ENCODE results near the gene PBX1.

PBX1 gene

GRCh38 chr1:164678136-164678700 lies 119.2 kb downstream of the PBX1 start:
- no peak overlapping the region for H3K4me3 ChIP-seq
- H3K27ac ChIP-seq, result no peak overlapping the region

GRCh38 chr1:164682570-164682969 lies 123.6 kb downstream of the PBX1 start:
- Histone ChIP-seq H3K4me3 (no peak overlapping the region), H3K27ac (no peak overlapping the region)

DNA sequence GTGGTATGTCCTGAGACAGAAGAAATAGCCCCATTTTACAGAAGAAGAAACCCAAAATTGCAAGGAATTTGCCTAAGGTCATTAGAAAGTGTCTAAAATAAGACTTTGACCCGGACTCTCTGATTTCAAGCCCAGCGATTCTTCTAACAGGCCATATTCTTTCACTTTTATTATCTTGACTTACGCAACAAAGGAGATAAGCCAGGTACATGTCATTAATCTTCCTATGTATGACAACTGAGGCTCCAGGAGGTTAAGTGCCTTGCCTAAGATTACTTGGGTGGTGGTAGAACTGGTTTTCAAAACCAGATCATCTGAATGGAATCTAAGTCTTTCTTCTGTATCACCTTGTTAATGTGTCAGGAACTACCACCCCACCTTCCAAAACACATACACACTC lies 124.3 kb downstream of the PBX1 start:
- Histone ChIP-seq H3K4me3 (no peak overlapping the region), H3K27ac (no peak overlapping the region)

GRCh38 chr1:164685266-164686035 lies 126.5 kb downstream of the PBX1 start:
- Histone ChIP-seq H3K27ac (no peak overlapping the region), H3K4me3 (no peak overlapping the region)

- Histone ChIP-seq H3K27ac (no peak overlapping the region), H3K4me3 (no peak overlapping the region)
Observed at GRCh38 chr1:164687777-164688176, 128.8 kb downstream of the PBX1 start.

GRCh38 chr1:164688791-164689190 lies 129.8 kb downstream of the PBX1 start:
- H3K27ac ChIP-seq, result no peak overlapping the region
- H3K4me3 ChIP-seq, result no peak overlapping the region

DNA sequence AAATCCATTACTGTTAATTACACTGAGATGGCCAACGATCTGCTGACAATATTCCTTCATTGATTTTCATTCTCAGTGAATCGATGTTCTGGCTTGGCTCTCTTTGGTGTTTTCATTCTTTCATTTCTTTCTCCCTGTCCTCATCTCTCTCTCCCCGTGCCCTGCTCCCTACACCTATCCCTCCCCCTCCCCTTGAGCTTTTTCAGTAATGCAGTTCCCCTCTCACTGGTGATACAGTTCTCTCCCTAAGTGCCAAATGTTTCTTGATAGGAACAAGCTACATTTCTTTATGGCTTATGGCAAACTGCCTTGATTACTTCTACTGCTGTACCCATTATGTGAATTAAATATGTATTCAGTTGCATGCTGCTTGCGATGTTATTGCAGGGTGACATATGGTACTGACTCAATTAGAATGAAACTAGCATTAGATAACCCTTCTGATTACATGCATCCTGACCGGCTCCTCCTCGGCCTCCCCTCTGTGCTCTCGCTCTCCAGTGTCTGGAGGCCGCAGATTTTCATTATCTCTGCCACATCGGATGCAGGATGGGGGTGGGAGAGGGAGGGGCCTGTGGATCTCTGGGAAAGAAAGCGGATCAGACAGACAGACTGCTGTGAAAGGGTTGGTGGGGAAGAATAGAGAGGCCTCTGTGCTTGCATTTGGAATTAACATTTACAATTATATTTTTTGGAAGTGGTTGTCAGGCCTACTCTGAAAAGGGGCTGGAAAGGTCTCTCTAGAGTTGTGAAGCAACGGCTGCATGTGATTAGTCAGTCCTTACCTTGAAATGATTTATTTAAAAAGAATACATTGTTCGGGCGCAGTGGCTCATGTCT lies 130.9 kb downstream of the PBX1 start:
- no peak overlapping the region for H3K27ac ChIP-seq

DNA sequence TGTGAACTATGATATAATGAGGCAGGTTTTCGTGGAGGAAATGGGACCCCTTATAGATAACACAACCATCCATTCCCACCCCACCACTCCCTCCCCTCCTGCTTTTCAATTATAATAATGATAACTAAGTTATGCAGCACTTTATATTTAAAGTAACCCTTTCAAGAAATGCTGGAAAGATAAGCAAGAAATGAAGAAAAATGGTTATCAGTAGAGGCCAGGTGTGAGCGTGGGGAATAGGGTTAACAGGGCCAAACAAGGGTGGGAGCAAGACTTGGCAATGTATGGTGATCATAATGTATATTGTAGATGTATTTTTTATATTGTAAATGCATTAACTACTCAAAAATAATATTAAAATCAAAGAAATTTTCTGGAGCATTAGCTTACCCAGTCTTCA lies 133.4 kb downstream of the PBX1 start:
- no peak overlapping the region for H3K4me3 ChIP-seq

More for the DNA sequence above, 130.9 kb downstream of the PBX1 start:
- H3K4me3 ChIP-seq, result no peak overlapping the region

DNA sequence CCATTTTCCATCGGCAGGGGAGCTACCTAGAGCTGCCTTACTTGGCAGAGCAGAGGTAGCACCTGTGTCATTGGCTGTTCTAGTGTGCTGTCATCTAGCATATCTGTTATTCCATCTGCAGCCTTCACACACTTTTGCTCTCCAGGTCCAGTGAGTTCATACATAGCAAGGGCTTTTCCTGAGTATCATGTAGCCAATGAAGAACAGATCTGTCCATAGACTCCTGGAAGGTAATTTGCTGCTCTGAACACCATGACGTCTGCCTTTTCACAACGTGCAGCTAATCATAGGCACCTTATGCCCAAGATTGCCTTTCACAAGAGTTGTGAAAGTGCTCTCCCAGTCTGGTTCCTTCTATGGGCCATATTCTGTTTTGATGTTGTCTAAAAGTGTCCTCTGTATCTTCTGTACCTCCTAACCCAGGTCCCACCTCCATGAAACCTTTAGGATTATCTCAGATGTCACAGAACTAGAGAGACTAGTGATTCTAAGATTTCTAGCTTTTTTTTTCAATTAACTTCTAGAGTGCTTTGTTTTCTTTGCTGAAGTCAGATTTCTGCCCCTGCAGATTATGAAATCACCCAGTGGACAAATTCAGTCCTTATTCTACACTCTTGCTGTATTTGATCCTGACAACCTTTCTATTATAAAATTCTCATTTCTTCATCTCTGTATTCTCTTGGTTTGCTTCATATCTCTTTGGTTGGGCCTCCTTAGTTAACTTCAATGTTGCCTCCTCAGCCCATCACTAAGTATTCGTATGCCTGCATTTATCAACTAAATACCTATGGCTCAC lies 134.8 kb downstream of the PBX1 start:
- H3K27ac ChIP-seq, result no peak overlapping the region
- H3K4me3 ChIP-seq, result no peak overlapping the region

More for the DNA sequence above, 133.4 kb downstream of the PBX1 start:
- no peak overlapping the region for H3K27ac ChIP-seq

GRCh38 chr1:164694505-164694904 lies 135.5 kb downstream of the PBX1 start:
- no peak overlapping the region for H3K27ac ChIP-seq

DNA sequence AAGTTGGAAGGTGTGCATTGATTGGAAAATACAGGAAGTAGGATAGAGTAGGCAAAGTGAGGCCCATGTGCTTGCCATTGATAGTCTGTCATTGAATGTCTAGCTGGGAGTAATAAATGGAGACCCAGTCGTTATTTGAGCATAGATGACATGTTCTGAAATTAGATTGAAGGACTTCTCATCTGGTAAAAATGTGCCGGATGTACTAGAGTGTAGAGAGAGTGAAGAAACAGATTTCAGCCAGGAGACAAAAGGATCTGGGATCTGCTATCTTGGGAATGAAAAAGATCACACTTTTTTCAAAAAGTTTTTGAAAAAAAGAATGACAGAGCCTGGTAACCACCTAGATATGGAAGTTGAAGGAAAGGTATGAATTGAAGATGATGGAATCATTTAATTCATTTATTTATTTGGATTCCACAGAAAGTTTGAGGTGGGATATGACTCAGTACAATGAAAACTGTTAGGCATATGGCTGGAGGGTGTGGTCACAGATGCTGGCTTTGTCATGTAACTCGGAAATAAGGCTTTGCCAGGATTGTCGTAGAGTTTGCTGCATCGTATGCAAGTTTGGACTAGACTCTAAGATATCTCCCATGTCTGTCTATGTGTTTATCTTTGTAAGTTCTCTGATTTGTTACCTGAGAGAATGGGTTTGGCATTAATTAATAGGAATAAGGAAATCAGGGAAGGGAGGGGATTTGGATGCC lies 137.1 kb downstream of the PBX1 start:
- H3K4me3 ChIP-seq, result no peak overlapping the region
- H3K27ac ChIP-seq, result peak overlapping the region in 4 of 21 experiments; percentile 1 to 18 (median 12)

More at GRCh38 chr1:164694505-164694904, 135.5 kb downstream of the PBX1 start:
- no peak overlapping the region for H3K4me3 ChIP-seq

DNA sequence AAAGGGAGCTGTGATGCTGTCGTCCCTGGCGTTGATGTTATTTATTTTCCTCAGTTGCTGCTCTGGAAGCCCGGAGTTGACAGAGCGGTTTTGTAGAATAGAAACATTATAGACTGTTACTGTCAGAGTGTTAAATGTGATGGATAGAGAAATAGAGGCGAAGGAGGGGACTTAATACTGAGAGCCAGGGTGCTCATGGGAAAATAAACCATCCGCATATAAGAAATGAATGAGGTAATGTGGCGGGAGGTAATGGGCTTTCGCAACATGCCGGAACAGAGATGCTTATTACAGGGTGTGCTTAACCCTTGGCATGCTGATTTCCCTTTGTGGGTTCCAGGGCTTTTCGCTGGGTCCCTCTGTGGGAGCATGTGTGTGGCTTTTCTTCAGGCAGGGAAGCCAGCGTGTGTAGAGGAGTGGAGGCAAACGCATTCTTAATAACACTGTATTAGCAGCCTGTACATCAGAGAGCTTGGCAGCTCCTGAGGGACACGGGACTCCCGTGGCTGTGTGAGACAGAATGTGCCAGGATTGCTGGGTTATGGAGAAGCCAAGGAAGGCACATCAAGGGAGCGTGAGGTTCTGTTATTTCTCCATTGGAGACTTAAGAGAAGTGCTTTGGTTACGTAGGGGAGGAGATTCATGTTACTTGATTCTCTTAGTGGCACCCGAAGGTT lies 141.0 kb downstream of the PBX1 start:
- Histone ChIP-seq H3K27ac (peak overlapping the region in 1 of 21 experiments; percentile 59), H3K4me3 (no peak overlapping the region)

- peak overlapping the region in 1 of 21 experiments; percentile 59 for H3K27ac ChIP-seq
Observed at GRCh38 chr1:164700683-164701082, 141.7 kb downstream of the PBX1 start.

DNA sequence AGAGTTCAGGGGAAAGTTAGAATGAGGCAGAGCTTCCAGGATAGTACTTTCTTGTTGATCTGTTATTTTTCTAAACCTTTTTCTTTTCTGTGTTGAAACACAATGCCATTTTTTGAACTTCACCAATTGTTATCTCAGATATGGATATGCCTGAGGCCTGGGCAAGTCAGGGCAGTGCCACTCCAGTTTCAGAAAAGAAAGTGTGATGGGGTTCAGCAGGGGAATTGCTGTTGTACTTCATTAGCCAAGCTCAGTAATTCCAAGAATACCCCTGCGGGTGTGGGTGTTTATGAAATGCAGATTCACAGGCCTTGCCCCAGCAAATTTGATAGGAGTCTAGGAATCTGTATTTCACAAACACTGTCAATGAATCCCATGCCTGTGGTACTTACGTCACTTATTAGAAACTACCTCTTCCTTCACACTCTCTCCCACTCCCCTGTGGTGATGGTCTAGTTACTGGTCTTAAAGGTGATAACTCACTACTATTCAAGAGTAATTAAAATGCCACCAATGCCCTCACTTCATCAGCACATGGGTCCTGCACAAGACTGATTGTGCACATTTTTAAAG lies 142.3 kb downstream of the PBX1 start:
- Histone ChIP-seq H3K4me3 (no peak overlapping the region), H3K27ac (no peak overlapping the region)

More at GRCh38 chr1:164700683-164701082, 141.7 kb downstream of the PBX1 start:
- H3K4me3 ChIP-seq, result no peak overlapping the region

DNA sequence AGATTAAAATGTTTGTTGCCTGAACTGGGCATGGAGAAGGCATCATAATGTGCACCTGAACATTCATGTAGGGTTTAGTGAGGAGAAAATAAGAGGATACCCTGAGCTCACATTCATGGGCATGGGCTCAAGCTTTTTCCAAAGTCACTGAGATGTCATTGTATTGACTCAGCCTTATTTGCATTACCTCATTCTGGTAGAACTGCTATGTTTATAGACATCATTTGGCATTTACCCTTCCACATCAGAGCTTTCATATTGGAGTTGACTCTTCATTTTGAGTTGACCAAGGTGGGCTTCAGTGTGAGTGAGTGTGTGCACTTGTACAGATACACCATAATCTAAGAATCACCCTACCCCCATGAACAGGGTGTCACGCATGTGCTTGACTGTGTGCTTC lies 143.2 kb downstream of the PBX1 start:
- no peak overlapping the region for H3K4me3 ChIP-seq
- no peak overlapping the region for H3K27ac ChIP-seq

DNA sequence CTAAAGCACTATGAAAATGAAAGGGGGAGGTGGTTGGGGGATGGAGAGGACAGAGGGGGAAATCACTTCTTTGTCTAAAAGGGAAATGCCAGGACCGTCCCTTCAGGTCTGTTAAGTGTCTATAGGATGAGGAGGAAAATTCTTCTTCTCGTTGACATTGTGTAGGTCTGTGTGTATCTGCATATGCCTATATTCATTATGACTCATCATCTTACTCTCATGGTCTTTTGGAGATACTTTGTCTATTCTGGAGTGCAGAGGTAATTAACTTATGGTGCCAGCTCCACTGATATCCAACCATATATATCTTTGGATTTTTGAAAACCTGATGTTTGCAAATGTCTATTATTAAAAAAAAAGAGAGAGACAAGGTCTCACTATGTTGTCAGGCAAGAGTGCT lies 143.7 kb downstream of the PBX1 start:
- Histone ChIP-seq H3K4me3 (no peak overlapping the region), H3K27ac (no peak overlapping the region)

- Histone ChIP-seq H3K27ac (no peak overlapping the region), H3K4me3 (no peak overlapping the region)
Observed at GRCh38 chr1:164703463-164703862, 144.5 kb downstream of the PBX1 start.

- Histone ChIP-seq H3K27ac (no peak overlapping the region), H3K4me3 (no peak overlapping the region)
Observed at GRCh38 chr1:164703960-164704411, 145.0 kb downstream of the PBX1 start.
